K562 (cell line): Measurements from ENCODE around the gene SPTBN4. TPM values are rescaled to one million over a fixed set of nuclear protein-coding genes. Genes with fewer than 3 reads are reported as not detected.
"Not testable (repeated sequence)": the region's sequence is repeated elsewhere in the genome, so short reads cannot be mapped to it uniquely, and the experiment has no call there.

Source experiments
- ATAC-seq: fragments of 200-7000 bp; cut with Tn5 transposase; 3 replicates; pipeline ENCODE4 v1.9.1; 2020; ENCODE audit warnings: moderate library complexity
- BruUV-seq: library from RNA; stranded (reverse); fragments of 400-500 nt; replicated peaks from 2 replicates; lab custom pipeline; 2021; lab: Mats Ljungman, UMichigan
- CTCF ChIA-PET: fragments of 300-600 bp; formaldehyde crosslinking; extraction: SDS; loops from one replicate; lab custom pipeline; 2021; ENCODE audit warnings: low intra/inter-chr PET ratio; lab: Yijun Ruan, JAX
- POLR2A ChIA-PET: fragments of 300-600, 350-650 bp; sonication (Branson Sonifier 250); formaldehyde crosslinking; extraction: SDS; loops from one replicate; lab custom pipeline; 2021; ENCODE audit warnings: antibody characterized with exemption, inconsistent platforms; lab: Yijun Ruan, JAX
- DNase-seq, 4 experiments: peaks; one replicate each; pipeline versions ENCODE4 v3.0.0 to v3.0.0-alpha.2; 2011 to 2018; ENCODE audit warnings: low spot score in 3 of 4, mixed read lengths in 3 of 4; ENCODE audit errors: extremely low read depth in 1 of 4
- FAIRE-seq: peaks from 2 replicates; lab custom pipeline; 2011; peaks lifted over from hg19 to GRCh38; lab: Jason Lieb, UNC
- H2AFZ ChIP-seq: 2 replicates; pipeline ENCODE4 v1.6.0; 2011; ENCODE audit warnings: low read depth, low read length, control low read depth, inconsistent platforms
- H3K27ac ChIP-seq: fragments of 200-600 bp; 3 replicates; pipeline ENCODE4 v1.8.0; 2011; ENCODE audit warnings: low read depth, mild to moderate bottlenecking, control low read depth, inconsistent platforms, low read length, moderate library complexity, mixed read lengths; ENCODE audit errors: extremely low read depth
- H3K27me3 ChIP-seq, 2 experiments: fragments of 300-600 bp in 1 of 2; 2 replicates in 1 of 2; 3 replicates in 1 of 2; pipeline versions ENCODE4 v1.6.0 to v1.8.0; 2011; ENCODE audit warnings: inconsistent platforms in 2 of 2, low read length in 2 of 2, mild to moderate bottlenecking in 1 of 2, mixed read lengths in 1 of 2, moderate library complexity in 1 of 2; ENCODE audit not compliant: control insufficient read depth in 2 of 2, insufficient read depth in 2 of 2
- H3K36me3 ChIP-seq: fragments of 300-600 bp; 3 replicates; pipeline ENCODE4 v1.8.0; 2011; ENCODE audit warnings: mild to moderate bottlenecking, low read length, inconsistent platforms; ENCODE audit not compliant: control insufficient read depth, insufficient read depth
- H3K4me1 ChIP-seq, 2 experiments: fragments of 200-600 bp in 1 of 2; replicated peaks in 1 of 2; 2 replicates in 1 of 2; 3 replicates in 1 of 2; pipeline versions ENCODE4 v1.5.1 to v1.8.0; 2011; ENCODE audit warnings: inconsistent platforms in 2 of 2, low read length in 2 of 2, mild to moderate bottlenecking in 1 of 2, mixed read lengths in 1 of 2, moderate library complexity in 1 of 2; ENCODE audit not compliant: control insufficient read depth in 2 of 2, insufficient read depth in 2 of 2
- H3K4me2 ChIP-seq: 2 replicates; pipeline ENCODE4 v1.6.1; 2011; ENCODE audit warnings: low read length, control low read depth, inconsistent platforms, mixed read lengths; ENCODE audit not compliant: insufficient read depth
- H3K4me3 ChIP-seq: fragments of 200-600 bp; sonication (generic), shearing (Covaris generic); 2 replicates; pipeline ENCODE4 v1.5.1; 2016; ENCODE audit warnings: control low read depth, inconsistent platforms
- H3K79me2 ChIP-seq: fragments of 200-600 bp; 3 replicates; pipeline ENCODE4 v1.8.0; 2011; ENCODE audit warnings: low read length, inconsistent platforms; ENCODE audit not compliant: control insufficient read depth, insufficient read depth
- H3K9ac ChIP-seq, 2 experiments: 2 replicates each; pipeline versions ENCODE4 v1.6.0 to v1.6.1; 2011; ENCODE audit warnings: low read depth in 2 of 2, low read length in 2 of 2, control low read depth in 1 of 2, inconsistent platforms in 1 of 2, mild to moderate bottlenecking in 1 of 2, mixed read lengths in 1 of 2; ENCODE audit not compliant: insufficient read depth in 1 of 2
- H3K9me1 ChIP-seq: one replicate; pipeline ENCODE4 v1.6.0; 2011; ENCODE audit warnings: inconsistent platforms, mild to moderate bottlenecking, low read length, moderate library complexity; ENCODE audit not compliant: control insufficient read depth, insufficient read depth
- H3K9me3 ChIP-seq: replicated peaks from 2 replicates; pipeline ENCODE4 v1.5.1; 2011; ENCODE audit warnings: low read depth, low read length, inconsistent platforms; ENCODE audit not compliant: control insufficient read depth, insufficient read depth
- H4K20me1 ChIP-seq: replicated peaks from 2 replicates; pipeline ENCODE4 v1.6.1; 2011; ENCODE audit warnings: low read length, inconsistent platforms, mixed read lengths; ENCODE audit not compliant: control insufficient read depth, insufficient read depth
- REST ChIP-seq, 2 experiments: fragments of 450-650 bp; formaldehyde crosslinking in 1 of 2; IDR thresholded peaks; 2 replicates each; pipeline versions ENCODE4 v1.4.0 to v1.6.1; 2014 to 2020; ENCODE audit warnings: mild to moderate bottlenecking in 2 of 2, borderline replicate concordance in 1 of 2, low read depth in 1 of 2
- whole genome bisulfite sequencing: fragments of 100-300 bp; shearing (Covaris generic); methylation state at CpG from one replicate; pipeline ENCODE4 v1.1.6; 2016; ENCODE audit warnings: low coverage, mixed read lengths; ENCODE audit not compliant: insufficient coverage; ENCODE audit errors: missing lambda C conversion rate; 5-methylcytosine and 5-hydroxymethylcytosine counted together
- in situ Hi-C: fragments of 300-500 bp; cut with MboI; formaldehyde crosslinking; loops from 4 replicates; pipeline ENCODE4 v1.15.0; 2018; ENCODE audit warnings: inconsistent platforms, mixed read lengths
- intact Hi-C: fragments of 100-400 bp; cut with micrococcal nuclease; formaldehyde crosslinking; loops from 2 replicates; pipeline ENCODE4 v1.14.2; 2022
- polyA plus RNA-seq, 8 experiments: library from polyadenylated mRNA; depleted of rRNA in 4 of 8; stranded (reverse) in 5 of 8; unstranded in 3 of 8; fragments of >200 nt; fragmentation: Nextera tagmentation in 2 of 8; fragmentation: Illumina TruSeq in 1 of 8; extraction: Ambion mirVana in 2 of 8; extraction: Trizol in 1 of 8; gene quantifications; 2 replicates each; pipeline versions ENCODE4 v1.2.1 to v1.2.3, GENCODE V29; 2011 to 2014; ENCODE audit warnings: inconsistent platforms in 1 of 8, missing spikeins in 1 of 8
- total RNA-seq, 7 experiments: library from RNA; depleted of rRNA in 6 of 7; stranded (reverse); fragments of >200 nt in 6 of 7; fragmentation: Illumina TruSeq in 2 of 7; extraction: Trizol in 2 of 7; gene quantifications; 2 replicates each; pipeline versions ENCODE4 v1.2.1 to v1.2.3, GENCODE V29; 2011 to 2021; ENCODE audit warnings: low replicate concordance in 1 of 7

SPTBN4 gene
- total and polyA plus RNA-seq, 9 of the 15 experiments (the other 6 are each of a cell fraction or from before 2014, with no cell fraction given): 0.01 to 1.5 (median 0.86) TPM

GRCh38 chr19:40475878-40476644 is 9.3 kb downstream of the SPTBN4 start:
- in situ Hi-C loops; H3K4me2 ChIP-seq; FAIRE-seq; DNase-seq; H3K4me1 ChIP-seq; H3K4me3 ChIP-seq; intact Hi-C loops; H4K20me1 ChIP-seq; H3K79me2 ChIP-seq; BruUV-seq; H3K27me3 ChIP-seq; H3K36me3 ChIP-seq; H3K9me3 ChIP-seq; CTCF ChIA-PET; H3K27ac ChIP-seq; H3K9ac ChIP-seq; ATAC-seq; H3K9me1 ChIP-seq; TF ChIP-seq REST (CRISPR knock-in tag; IDR thresholded peaks at IDR 0.05; ENCODE audit: low read depth): not testable (repeated sequence)
- 76% methylated on average over 14 of the region's 15 CpGs for WGBS
- peak; percentile 8; the same call in 1 of the 2 replicates for TF ChIP-seq REST (IDR thresholded peaks at IDR 0.05; ENCODE audit: borderline replicate concordance)
- POLR2A ChIA-PET: interaction anchor here (0.6 to 1.1 kb wide), 5 partner anchors 10 to 64 kb away, joined by 3 to 6 read pairs (median 3); partner anchors contain the start of gene BLVRB
- peak overlapping the region; percentile 65; the same call in 1 of the 2 replicates for H2AFZ ChIP-seq
